Measurements from ENCODE around the gene TSPAN14.
A peak's percentile ranks its signal among the peaks of the same experiment; 100 is the strongest.
"Not testable (repeated sequence)": the region's sequence is repeated elsewhere in the genome, so short reads cannot be mapped to it uniquely, and the experiment has no call there.

Gene TSPAN14

DNA sequence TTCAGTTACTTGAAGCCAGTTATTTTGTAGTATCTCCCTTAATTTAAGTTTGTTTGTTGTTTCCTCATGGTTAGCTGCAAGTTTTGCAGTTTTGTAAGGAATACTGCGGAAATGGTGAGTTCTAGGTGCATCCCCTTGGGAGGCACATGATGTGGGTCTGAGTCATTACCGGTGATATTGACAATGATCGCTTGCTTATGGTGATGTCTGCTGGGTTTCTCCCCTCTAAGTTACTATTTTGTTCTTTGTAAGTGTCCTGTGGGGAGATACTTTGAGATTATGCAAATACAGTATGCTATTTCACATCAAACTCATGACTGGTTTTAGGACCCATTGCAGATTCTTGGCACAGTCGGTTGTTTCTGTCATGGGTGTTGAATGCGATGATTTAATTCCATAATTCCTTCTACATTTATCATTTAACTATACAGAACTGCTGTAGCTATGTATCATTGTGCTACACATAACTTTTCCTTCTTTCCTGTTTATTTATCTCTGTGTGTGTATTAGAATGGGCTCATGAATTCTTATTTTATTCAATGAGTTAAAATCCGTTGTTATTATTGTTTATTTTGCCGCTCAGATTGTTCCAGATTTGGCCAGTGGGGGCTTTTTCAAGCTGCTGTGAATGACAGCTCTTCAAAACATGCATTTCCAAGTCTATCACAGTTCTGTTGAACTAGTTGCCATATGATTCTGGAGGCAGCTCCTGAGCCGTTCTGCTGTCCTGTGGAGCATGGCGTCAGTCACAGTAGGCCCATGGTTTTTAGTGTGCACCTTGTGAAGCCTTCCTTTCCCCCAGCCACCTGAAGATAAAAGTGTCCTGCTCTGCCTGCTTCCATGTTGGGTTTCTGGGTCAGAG, 18.4 kb downstream of the TSPAN14 start:
- ATAC-seq = peak; percentile 83 to 87

DNA sequence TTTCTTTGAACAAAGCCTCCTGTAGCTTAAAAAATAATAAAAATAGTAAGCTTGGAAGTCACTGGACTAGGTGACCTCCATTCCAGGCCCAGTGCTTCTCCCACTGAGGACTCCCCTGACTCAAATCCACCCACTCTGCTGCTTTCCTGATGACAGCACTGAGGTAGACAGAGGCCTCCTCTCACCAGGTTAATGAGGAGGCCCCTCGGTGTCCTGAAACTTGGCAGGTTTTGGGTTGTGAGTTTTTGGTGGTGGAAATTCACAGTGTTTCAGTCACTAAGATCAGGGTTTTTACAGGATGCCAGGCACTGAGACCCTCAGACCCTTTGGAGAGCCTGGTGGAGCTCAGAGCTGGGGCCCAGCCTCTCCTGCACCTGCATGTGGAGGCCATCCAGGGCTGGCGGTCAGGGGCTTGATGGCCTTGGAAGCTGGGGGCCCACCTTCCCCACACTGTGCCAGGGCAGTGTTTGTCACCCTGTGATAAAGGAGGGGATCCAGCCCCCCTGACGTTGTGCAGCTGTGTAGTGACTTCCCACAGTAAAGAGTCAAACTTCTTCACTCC, 19.1 kb downstream of the TSPAN14 start:
- no peak for ATAC-seq

DNA sequence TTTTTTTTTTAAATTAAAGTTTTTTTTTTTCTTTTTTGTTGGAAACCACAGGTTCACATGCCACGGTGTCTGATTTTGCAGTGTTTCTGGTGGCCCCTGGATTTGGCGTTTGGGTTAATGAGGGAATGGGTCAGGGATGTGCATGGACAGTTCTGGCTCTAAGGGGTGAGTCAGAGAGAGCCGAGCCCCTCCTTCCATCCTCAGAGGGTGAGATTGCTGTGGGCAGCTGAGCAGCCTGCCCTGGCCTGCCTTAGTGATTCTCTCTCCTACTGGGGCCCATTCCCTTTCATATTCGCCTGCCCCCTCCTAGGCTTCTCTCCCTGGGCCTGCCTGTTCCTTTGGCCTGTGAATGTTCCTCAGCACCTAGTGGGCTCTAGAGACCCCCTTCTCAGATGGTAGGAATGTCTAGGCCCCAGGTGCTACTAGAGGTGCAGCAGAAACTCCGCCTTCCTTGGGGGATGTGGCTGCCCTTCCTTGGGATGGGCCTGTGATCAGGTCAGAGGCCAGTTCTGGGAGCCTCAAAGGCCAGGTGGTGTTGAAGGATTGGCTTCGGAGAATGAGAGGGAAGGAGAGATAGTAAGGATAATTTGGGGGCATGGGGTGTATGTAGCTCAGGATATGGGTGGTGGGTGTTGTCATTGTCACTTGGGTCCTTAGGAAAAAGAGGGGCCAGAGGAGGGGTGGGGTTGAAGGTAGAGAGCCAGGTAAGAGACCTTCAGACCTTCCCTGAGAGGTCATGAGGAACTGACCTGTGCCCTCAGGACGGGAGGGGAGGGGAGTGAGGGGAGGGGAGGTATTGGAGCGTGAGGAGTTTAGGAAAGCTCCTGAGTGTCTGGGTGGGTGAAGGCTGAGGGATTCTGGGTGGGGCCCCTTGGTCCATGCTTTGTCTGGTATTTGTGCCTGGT, 19.8 kb downstream of the TSPAN14 start:
- ATAC-seq = no peak

DNA sequence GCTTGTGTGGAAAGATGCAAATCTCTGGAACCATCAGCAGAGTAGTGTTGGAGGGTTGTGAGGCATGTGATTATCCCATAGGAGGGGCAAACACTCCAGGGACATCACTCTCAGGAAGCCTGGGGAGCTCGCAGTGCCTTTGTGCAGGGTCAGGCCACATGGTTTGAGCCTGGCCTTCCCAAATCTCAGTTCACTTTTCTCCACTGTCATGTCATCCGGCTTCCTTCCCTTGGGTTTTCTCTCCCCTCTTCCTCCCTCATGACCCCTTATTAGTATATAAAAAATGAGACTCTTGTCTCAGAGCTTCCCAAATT, 20.4 kb downstream of the TSPAN14 start:
- ATAC-seq = no peak

DNA sequence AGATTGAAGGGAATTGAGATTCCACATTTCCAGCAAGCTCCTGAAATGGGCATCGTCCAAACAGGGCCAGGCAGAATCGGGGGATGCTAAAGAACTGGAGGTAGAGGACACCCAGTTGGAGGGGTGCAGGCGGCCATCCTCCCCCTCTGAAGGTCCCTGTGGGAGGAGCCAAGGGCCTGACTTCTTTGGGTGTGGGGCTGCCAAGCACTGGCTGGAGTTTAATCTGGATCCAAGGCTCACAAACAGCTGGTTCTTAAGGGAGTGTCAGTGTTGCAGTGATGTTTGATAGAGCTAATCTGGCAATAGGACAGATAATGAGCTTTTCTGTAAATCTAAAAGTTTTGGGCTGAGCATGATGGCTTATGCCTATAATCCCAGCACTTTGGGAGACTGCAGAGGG, 20.8 kb downstream of the TSPAN14 start:
- no peak for ATAC-seq

DNA sequence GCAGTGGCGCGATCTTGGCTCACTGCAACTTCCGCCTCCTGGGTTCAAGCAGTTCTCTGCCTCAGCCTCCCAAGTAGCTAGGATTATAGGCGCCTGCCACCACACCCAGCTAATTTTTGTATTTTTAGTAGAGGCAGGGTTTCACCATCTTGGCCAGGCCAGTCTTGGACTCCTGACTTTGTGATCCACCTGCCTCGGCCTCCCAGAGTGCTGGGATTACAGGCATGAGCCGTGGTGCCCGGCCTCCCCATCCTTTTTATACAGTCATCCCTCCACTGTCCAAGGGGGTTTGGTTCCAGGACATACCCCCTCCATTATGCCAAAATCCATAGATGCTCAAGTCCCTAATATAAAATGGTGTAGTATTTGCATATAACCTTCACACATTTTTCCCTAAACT, 21.5 kb downstream of the TSPAN14 start:
- ATAC-seq = not testable (repeated sequence)

DNA sequence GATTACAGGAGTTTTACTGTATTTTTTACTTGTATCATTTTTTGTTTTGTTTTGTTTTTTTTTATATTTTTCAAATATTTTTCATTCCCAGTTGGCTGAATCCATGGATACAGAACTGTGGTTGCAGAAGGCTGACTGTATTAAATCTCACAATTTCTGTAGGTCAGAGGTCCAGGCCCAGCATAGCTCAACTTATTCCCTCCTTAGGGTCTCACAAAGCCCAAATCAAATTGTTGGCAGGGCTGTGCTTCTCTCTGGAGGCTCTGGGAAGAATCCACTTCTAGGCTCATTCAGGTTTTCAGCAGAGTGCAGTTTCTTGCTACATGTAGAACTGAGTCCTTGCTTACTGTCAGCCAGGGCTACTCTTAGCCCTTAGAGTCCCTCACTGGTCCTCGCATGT, 22.6 kb downstream of the TSPAN14 start:
- no peak for ATAC-seq

DNA sequence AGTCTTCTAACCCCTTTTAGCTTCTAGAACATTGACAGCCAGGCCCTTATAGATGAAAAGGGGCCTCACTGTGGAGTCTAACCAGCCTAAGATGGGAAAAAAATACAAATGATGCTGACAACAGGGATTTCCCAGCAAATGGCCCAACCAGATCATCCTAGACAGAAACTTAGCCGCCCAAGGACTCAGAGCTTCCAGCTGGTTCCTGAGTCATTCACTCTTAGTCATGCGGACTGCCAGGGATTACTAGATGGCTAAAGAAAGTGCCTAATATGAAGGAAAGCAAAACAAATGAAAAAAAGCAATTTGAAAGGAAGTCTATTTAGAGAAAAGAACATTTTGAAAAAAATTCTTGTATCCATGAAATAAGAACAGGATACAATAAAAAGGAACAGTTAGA, 23.7 kb downstream of the TSPAN14 start:
- peak; percentile 56 to 73 for ATAC-seq

DNA sequence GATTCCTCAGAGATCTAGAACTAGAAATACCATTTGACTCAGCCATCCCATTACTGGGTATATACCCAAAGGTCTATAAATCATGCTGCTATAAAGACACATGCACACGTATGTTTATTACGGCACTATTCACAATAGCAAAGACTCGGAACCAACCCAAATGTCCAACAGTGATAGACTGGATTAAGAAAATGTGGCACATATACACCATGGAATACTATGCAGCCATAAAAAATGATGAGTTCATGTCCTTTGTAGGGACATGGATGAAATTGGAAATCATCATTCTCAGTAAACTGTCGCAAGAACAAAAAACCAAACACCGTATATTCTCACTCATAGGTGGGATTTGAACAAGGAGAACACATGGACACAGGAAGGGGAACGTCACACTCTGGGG, 26.3 kb downstream of the TSPAN14 start:
- not testable (repeated sequence) for ATAC-seq

DNA sequence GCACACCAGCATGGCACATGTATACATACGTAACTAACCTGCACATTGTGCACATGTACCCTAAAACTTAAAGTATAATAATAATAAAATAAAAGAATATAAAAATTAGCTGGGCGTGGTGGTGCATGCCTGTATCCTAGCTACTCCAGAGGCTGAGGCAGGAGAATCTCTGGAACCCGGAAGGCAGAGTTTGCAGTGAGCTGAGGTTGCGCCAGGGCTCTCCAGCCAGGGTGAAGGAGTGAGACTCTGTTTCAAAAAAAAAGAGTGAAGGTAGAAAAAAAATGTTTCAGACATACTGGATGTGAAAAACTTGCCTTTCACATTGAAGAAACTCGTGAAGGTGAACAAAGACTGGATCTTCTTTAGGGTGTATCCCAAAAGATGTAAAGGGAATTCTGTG, 26.7 kb downstream of the TSPAN14 start:
- no peak for ATAC-seq

DNA sequence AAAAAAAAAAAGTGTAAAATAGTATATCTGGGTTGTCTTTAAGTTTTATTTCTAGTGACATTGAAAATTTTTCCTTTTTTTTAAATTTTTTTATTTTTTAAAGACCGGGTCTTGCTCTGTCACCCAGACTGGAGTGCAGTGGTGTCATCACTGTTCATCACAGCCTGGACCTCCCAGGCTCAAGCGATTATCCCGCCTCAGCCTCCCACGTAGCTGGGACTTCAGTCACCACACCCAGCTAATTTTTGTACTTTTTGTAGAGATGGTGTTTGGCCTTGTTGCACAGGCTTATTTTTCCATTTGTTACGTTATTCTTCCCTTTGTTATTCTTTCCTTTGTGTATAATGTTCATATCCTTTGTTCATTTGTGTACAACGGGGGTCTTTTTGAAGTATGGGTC, 30.1 kb downstream of the TSPAN14 start:
- no peak for ATAC-seq

DNA sequence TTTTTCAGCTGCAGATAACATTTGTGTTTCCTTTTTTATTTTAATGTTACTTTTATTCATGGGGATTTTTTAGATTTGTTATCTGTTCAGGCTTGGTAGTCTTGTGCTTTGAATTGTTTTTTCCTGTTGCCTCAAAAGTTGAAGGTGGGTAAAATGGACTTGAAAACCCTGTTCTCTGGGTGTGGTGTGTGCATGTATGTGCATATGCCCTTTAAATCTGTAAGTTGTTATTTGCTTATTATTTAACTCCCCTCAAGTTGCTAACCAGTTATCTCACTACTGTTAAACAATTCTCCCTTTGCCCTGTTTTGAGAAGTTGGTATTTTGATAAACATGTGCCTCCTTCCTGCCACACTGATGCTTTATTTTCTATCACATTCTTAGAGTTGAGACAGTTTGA, 30.6 kb downstream of the TSPAN14 start:
- ATAC-seq = no peak

DNA sequence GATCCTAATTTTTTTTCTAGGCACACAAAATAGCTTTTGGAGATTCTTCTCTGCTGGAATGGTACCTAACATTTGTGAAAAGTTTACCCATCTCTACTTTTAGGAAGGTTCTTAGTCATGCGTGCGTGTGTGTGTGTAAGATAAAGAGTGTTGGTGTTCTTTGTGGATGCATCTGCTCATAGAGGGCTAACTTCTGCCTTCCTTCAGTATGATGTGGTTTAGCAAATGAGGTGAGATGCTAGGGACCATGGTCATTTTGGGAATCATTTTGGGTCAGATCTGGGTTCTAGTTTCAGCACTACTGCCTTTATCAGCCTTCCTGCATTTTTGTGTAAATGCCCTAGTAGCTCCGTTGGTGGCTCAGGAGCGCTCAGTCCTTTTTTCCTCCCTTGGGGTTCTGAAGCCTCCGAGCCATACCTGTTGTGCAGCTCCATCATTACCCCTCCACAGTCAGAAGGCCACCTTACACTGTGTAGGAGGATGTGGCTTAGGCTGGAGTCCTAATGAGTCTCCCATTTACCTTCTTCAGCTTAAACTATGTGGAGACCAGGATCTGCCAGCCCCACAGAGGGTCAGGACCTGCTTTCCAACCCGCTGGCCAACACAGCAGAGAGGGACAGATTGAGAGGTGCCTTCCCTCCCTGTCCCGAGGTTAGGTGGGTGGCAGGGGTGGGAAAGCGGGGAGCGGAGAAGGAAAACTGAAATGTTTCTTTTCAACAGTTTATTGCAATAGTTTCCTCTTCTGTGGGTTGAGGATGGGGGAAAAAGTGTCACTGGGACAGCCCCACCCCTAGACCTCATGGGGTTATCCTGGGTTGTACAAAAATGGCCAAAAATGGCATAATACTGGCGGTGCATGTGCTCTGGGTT, 31.2 kb downstream of the TSPAN14 start:
- ATAC-seq = peak; percentile 14 to 34

DNA sequence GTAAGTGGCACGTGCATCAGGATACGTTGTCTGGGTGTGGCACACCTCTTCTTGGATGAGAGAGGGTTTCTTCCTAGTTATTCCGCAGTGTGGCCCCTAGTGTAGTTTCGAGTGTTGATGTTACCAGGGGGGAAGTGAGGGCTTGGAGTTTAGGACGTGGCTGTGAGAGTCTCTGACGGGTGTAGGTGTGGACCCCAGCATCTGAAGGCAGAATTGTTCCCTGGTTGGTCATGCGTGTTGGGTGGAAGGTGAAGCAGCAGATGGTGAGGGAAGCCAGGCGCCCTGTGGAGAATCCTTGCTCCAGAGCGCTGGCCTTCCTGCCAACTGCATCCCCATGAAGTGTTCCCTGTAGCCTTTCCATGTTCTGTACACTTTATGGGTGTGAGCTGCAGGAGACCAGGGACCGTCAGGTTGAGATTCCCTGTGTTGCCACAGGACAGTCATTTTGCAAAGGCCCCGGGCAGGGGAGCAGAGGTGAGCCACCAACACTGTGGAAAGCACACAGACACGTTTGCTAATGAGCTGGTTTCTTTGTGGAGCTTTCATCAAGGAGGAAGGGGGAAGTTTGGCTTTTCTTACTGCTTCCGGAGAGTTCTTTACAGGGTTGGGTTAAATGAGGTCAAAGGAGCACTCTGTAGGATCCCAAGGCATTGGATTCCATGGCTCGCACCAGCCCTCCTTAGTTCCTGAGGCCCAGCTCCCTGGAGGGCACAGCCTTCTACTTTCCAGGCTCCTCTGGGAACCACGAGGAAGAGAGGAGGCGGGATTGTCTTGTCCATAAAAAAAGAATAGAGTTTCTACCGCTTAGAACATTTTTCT, 32.0 kb downstream of the TSPAN14 start:
- ATAC-seq = peak; percentile 19 to 23

DNA sequence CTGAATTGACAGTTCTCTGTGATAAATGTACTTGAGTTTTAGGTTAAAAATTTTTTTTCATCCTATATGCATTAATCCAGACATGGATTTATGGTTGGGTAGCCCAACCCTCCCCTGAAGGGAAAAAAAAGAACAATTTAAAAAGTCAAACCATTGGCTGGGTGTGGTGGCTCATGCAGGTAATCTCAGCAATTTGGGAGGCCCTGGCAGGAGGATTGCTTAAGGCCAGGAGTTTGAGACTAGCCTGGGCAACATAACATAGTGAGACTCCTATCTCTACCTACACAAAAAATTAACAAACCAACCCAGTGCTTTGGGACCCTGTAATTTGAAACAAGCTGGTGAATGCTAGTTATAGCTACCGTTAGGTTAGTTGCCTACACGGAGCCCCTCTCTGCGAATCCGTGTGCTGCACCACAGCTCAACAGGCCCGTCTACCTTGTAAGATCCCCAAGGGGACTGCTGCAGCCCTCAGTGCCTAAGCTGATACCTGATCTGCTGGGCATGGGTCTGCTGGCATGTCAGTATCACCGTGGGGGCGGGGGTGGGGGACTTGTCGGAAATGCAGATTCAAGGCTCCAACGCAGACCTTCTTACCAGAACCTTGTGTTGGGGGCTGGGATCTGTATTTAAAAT, 32.8 kb downstream of the TSPAN14 start:
- no peak for ATAC-seq

DNA sequence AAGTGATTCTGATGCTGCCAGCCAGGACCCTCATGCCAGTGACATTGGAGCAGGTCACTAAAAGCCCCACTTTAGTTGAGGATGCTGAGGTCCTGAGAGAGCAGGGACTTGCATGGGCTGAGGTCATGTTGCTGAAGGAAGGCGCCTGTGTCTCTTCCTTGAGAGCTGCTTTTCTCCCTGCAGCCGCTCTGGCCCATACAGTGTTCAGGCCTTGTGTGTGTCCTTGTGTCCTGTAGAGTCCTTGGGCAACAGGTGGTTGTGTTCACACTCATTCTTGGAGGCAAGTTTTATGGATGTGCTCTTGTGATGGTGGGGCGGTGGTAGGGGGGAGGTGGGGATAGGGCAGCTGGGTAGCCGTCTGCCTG, 33.3 kb downstream of the TSPAN14 start:
- peak in 1 of 2 donors; percentile 2 for ATAC-seq

DNA sequence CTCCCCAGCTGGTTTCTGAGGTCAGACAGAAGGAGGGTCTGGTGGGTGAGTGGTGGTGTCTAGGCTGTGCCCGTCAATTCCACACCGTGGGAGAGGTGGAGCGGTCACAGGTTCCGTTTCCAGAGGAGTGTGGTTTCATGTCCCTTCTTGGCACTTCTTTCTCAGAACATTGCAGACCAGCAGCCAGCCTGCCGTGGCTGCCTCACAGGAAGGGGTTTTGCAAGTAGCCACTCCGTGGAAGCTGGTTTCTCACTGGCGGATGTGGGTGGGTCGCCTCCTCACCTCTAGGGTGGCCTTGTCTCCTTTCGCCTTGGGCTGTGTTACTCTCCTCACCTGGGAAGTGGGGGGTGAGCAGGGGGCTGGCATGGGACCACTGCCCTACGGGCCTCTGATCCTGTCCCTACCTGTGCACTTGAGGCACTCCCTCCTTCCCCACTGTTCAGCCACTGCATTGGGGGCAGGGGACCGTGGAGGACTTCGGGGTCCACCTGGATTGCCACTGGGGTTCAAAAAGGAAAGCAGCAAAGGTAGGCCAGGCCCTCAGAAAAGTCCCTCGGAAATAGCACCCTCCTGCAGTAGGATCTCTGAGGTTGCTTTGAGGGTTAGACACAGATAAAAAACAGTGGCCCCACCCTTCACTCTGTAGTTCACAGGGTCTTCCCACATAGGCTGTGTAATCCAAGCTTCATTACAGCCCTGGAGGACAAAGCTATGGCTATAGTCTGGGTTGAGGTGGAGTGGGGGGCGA, 33.9 kb downstream of the TSPAN14 start:
- peak; percentile 49 to 65 for ATAC-seq

DNA sequence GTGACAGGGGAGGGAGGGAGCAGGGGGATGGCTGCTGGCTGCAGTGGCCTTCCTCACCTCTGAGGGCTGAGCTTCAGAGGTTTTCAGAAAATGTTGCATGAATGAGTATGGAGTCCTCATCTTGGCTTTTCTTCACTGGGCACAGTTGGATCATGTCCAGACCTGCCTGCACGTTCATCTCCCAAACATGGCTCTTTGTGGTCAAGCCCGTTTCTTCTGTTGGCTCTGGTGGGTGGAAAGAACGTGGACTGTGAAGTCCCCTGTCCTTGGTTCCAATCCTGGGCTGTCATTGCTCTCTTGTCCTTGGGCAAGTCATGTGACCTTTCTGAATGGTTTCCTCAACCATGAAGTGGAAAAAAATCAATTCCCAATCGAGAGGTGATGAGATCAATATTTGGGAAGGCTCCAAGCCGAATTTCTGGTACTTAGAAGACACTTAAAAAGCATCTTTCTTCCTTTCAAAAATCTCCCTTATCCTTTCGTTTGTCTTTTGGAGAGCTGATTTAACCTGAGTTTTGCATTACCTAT, 34.5 kb downstream of the TSPAN14 start:
- ATAC-seq = no peak

DNA sequence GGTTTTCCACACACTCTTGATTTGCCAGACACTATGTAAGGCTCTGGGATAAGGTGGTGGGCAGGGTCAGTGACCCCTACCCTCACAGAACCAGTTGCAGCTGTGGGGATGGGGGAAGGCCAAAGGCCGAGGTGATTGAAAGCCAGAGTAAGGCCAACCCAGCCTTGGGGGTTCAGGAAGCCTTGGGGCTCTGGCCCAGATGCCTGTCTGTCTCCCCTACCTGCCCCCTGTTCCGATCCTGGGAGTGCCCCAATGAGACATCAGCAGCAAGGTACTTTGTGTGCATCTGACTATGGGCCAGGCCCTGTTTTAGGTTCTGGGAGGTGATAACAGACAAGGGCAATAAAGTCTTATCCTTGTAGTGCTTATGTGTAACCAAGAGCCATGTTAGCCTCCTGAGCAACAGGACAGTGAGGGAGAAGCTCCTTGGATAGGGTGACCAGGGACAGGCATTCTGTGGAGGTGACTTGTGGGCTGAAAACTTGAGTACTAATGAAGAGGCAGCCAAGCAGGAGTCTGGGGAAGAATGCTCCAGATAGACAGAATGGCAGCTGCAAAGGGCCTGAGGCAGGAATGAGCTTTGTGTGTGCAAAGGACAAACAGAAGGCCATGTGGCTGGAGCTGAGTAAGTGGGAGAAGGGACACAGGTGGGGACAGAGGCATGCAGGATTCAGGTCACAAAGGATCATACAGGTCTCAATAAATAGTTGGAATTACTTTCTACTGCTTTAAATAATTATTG, 35.4 kb downstream of the TSPAN14 start:
- ATAC-seq = no peak
